GM23248 (cell line): ENCODE data around the gene SSR3.

Experiments used
- EZH2 ChIP-seq: fragments of 200-600 bp; sonication (generic); IDR thresholded peaks from 2 replicates; pipeline ENCODE4 v1.6.1; 2018; ENCODE audit warnings: antibody characterized with exemption, mild to moderate bottlenecking; ENCODE audit not compliant: insufficient read depth, poor library complexity, severe bottlenecking
- EZH2phosphoT487 ChIP-seq: fragments of 200-600 bp; sonication (generic); IDR thresholded peaks from 2 replicates; pipeline ENCODE4 v1.6.1; 2018; ENCODE audit warnings: antibody characterized with exemption, moderate library complexity, mild to moderate bottlenecking, low read depth; ENCODE audit not compliant: insufficient read depth

GRCh38 chr3:156507285-156507684 is 47.6 kb downstream of the SSR3 start:
- TF ChIP-seq EZH2 (no peak), EZH2phosphoT487 (no peak)
